GM21528 (cell line): Measurements from ENCODE around the gene MAMLD1.

Experiments used
- ATAC-seq: cut with Tn5 transposase; IDR thresholded peaks from one replicate; pipeline ENCODE4 v1.9.1; 2021; ENCODE audit warnings: mild to moderate bottlenecking, moderate library complexity; ENCODE audit not compliant: unreplicated experiment, low FRiP score

The MAMLD1 gene

GRCh38 chrX:150352581-150352980, 10.5 kb upstream of the MAMLD1 start:
- no peak for ATAC-seq

GRCh38 chrX:150355913-150356312, 7.2 kb upstream of the MAMLD1 start:
- no peak for ATAC-seq

GRCh38 chrX:150357790-150358189, 5.3 kb upstream of the MAMLD1 start:
- ATAC-seq = no peak

GRCh38 chrX:150358651-150359050, 4.5 kb upstream of the MAMLD1 start:
- ATAC-seq = no peak

- no peak for ATAC-seq
Observed at GRCh38 chrX:150360331-150360730, 2.8 kb upstream of the MAMLD1 start.

- ATAC-seq = no peak
Observed at GRCh38 chrX:150361070-150361776, 1.9 kb upstream of the MAMLD1 start.

- no peak for ATAC-seq
Observed at GRCh38 chrX:150361777-150362351, 1.3 kb upstream of the MAMLD1 start.

- ATAC-seq = no peak
Observed at GRCh38 chrX:150363561-150364346, 637 bp downstream of the MAMLD1 start.

- ATAC-seq = no peak
Observed at GRCh38 chrX:150364347-150365050, 1.4 kb downstream of the MAMLD1 start.

- ATAC-seq = no peak
Observed at GRCh38 chrX:150365051-150365989, 2.2 kb downstream of the MAMLD1 start.

GRCh38 chrX:150365990-150366911, 3.1 kb downstream of the MAMLD1 start:
- ATAC-seq = no peak

GRCh38 chrX:150366951-150367545, 3.9 kb downstream of the MAMLD1 start:
- ATAC-seq = no peak

GRCh38 chrX:150370589-150371312, 7.6 kb downstream of the MAMLD1 start:
- ATAC-seq = no peak

GRCh38 chrX:150371877-150372276, 8.8 kb downstream of the MAMLD1 start:
- ATAC-seq = no peak

GRCh38 chrX:150372280-150372679, 9.2 kb downstream of the MAMLD1 start:
- no peak for ATAC-seq

- no peak for ATAC-seq
Observed at GRCh38 chrX:150372756-150373155, 9.6 kb downstream of the MAMLD1 start.

- ATAC-seq = no peak
Observed at GRCh38 chrX:150375243-150375770, 12.2 kb downstream of the MAMLD1 start.

- ATAC-seq = no peak
Observed at GRCh38 chrX:150377005-150377404, 13.9 kb downstream of the MAMLD1 start.
